Activated effector memory CD4-positive, alpha-beta T cell treated with Interleukin-2 at 50 U/mL for 16 hours (primary cell): ENCODE measurements around the gene BICD2.

Source experiments
- DNase-seq: peaks from one replicate; pipeline ENCODE4 v3.0.0-alpha.2; 2020

The BICD2 gene

DNA sequence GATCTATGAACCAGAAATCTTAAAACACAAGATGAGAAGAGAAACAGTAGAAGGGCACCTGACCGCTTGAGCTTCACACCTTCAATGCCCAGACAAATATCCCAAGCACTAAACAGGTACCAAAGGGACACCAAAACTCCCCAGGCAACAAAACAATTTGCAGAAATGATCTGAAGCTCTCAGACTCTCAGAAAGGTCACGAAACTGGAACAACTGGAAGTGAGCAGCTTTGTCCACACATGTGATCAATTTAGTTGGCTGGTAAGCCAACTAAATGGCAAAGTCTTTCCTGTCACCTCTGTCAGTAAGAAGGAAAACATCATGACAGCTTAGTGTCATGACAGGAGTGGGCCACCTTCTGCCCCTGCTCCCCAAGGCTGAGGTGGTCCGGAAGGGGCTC lies 98.8 kb downstream of the BICD2 start:
- DNase-seq: no peak

DNA sequence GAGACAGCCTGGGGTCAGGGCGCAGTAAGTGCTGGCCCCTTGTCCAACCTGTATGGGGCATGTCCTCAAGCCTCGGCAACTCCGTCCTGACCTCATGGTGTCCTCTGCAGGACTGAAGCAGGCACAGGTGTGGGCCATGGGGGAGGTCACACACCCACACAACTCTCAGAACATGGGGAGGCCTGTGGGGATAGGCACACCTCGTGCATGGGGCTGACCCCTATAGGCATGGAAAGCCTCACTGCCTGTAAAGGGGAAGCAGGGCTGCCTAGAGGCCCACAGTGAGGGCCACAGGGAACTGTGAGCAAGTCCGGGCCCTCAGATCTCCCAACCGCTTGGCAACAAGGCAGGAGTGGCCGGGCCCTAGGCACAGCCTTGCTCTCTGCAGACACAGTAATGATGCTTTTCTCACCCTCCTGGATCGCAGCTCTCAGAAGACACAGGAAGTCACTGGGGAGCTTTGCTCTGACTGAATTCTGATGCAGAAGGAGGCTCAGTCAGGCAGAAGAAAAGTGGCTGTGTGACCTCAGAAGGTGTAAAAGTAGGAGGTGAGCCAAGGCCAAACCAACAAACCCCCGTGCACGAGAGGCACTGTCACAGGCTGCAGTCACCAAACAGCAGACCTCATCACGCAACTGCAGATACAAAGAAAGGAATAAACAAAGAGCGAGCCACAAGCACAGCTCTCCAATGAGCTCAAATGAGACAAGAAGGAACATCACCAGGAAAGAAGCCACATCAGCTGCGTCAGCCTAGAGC lies 100.1 kb downstream of the BICD2 start:
- DNase-seq: no peak

DNA sequence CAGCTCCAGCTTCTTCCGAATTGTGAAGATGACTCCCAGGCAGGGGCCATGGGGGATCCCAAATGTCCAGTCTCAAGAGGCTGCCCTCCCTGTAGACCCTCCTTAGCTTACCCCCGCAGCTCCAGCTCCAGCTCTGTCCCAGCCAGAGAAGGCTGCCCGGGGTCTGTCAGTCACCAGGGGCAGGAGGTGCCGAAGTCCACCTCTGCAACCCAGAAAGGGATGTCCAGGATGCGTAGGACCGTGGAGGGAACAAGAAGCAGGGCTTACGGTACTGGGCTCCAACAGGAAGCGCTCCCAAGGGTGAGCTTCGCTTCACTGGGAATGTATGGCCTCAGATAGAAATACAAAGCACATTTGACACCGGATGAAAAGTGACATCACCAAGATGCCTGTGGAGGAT lies 100.7 kb downstream of the BICD2 start:
- DNase-seq: no peak

DNA sequence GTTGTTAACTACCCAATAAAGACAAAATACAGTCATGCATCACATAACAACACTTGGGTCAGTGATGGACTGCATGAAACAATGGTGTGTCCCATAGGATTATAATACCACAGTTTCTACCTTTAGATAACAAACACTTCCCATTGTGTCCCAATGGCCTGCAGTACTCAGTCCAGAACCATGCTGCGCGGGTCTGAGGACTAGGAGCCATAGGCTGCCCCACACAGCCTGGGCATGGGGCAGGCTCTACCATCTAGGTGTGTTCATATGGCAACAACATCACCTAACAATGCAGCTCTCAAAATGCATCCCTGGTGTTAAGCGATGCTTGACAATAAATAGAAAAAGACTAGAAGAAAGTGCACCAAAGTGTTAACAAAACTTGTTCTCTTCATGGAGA lies 101.5 kb downstream of the BICD2 start:
- DNase-seq: no peak

DNA sequence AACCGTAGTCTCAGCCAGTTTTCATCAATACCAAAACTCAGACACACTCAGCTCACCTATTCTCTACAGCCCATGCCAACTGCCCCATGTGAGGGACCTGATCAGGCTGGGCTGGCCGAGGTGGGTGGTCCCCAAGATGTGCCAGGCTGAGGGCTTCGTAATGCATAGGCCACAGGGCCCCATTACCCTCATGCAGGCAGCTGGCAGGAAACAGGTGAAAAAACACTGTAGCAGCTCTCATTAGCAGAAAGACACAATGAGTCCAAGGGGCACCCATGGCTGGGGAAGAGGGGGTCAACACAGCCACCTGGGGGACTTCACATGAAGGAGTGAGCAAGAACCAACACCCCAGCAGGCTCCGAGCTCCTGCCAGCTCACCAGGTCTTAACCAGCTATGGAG lies 102.9 kb downstream of the BICD2 start:
- no peak for DNase-seq
